ENCODE data around the gene BTBD17. TPM values are rescaled to one million over a fixed set of nuclear protein-coding genes. Genes with fewer than 3 reads are reported as not detected.

BTBD17 gene
- polyA plus RNA-seq, 3 donors, result not detected

DNA sequence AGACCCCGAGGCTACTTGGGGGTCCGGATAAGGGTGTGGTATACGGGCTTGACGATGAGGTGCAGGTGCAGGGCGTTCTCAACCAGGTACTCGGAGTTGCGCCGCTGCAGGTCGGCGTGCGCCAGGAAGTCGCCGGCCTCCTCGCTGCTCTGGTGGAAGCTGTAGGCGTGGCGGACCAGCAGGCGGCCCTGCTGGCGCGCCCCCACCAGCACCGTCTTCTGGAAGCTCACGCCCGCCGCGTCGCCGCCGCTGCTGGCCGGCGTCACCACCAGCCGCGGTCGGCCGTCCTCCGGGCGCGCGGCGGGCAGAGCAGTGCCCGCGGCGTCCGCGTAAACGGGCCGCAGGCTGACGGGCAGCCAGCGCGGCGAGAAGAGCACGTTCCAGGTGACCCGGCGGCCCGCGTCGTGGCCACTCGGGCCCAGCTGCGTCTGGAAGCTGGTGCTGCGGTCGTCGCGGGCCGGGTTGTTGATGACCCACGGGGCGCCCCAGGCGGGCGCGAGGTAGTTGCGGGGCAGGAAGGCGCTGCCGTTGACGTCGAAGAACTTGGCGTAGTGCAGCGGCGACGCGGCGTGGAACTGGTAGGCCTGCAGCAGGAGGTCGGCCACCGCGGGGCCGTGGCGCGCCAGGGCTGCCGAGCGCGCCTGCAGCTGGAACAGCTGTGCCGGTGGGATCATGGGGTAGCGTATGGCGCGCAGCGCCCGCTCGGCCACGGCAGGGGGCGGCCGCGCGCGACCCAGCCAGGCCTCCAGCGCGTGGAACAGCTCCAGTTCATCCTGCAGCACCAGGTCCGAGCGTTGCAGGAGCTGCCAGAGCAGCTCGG is 4.8 kb downstream of the BTBD17 start:
- Mint-ChIP-seq H3K27me3 (ENCODE audit: low read depth in 3 of 3) (peaks cover 64 to 94% (median 82%) of the 10 kb centered on the region in 3 donors), H3K36me3 (peaks cover 0 to 4% of the 10 kb centered on the region in 2 donors), H3K9me3 (peaks cover 0 to 10% (median 3%) of the 10 kb centered on the region in 7 donors), H3K4me1 (peaks cover 11% of the 10 kb centered on the region), H3K4me3 (peak overlapping the region in 1 of 2 donors; percentile 72), H3K27ac (no peak overlapping the region)
- no peaks in the 10 kb centered on the region for H3K79me2 ChIP-seq (ENCODE audit: insufficient read depth, low read length)
- no peak overlapping the region for H3K4me3 ChIP-seq (replicated peaks in 1 of 3; ENCODE audit: low read depth in 2 of 3, low read length in 3 of 3)
- no peak overlapping the region for H2AFZ ChIP-seq (ENCODE audit: insufficient read depth, low read depth, low read length, poor library complexity, severe bottlenecking)
- intact Hi-C loops (cut with micrococcal nuclease), result loop anchor here in 1 of 2 donors (10.0 kb wide), 1 partner anchor 52 kb away; no protein-coding TSS in a partner anchor
- H3K4me2 ChIP-seq (replicated peaks; ENCODE audit: extremely low read depth, low read length, poor library complexity, severe bottlenecking), result peak overlapping the region; percentile 47
- TF ChIP-seq, protein P1, sequence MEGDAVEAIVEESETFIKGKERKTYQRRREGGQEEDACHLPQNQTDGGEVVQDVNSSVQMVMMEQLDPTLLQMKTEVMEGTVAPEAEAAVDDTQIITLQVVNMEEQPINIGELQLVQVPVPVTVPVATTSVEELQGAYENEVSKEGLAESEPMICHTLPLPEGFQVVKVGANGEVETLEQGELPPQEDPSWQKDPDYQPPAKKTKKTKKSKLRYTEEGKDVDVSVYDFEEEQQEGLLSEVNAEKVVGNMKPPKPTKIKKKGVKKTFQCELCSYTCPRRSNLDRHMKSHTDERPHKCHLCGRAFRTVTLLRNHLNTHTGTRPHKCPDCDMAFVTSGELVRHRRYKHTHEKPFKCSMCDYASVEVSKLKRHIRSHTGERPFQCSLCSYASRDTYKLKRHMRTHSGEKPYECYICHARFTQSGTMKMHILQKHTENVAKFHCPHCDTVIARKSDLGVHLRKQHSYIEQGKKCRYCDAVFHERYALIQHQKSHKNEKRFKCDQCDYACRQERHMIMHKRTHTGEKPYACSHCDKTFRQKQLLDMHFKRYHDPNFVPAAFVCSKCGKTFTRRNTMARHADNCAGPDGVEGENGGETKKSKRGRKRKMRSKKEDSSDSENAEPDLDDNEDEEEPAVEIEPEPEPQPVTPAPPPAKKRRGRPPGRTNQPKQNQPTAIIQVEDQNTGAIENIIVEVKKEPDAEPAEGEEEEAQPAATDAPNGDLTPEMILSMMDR (IDR thresholded peaks at IDR 0.05), result peak; percentile 15
- H3K27ac ChIP-seq (ENCODE audit: low read depth in 1 of 2, low read length in 2 of 2), result no peak overlapping the region
- 2% methylated on average over 104 of the region's 105 CpGs for WGBS (ENCODE audit: insufficient coverage)
- H3K27me3 ChIP-seq (ENCODE audit: control insufficient read depth in 2 of 2, insufficient read depth in 2 of 2, low read length in 2 of 2), result peaks cover 34 to 82% of the 10 kb centered on the region in 2 donors
- peaks cover 0 to 18% of the 10 kb centered on the region in 2 donors for H3K4me1 ChIP-seq (ENCODE audit: control insufficient read depth in 1 of 2, insufficient read depth in 2 of 2, low read length in 2 of 2)
- no peaks in the 10 kb centered on the region for H3K36me3 ChIP-seq (replicated peaks in 1 of 2; ENCODE audit: control insufficient read depth in 1 of 2, insufficient read depth in 2 of 2, low read length in 2 of 2)
- peaks cover 0 to 22% of the 10 kb centered on the region in 2 donors for H3K9me3 ChIP-seq (replicated peaks in 1 of 2; ENCODE audit: control insufficient read depth in 1 of 2, insufficient read depth in 1 of 2, low read length in 2 of 2)
- DNase-seq, result no peak
- H3K9ac ChIP-seq (ENCODE audit: insufficient read depth, low read length, poor library complexity, severe bottlenecking), result no peak overlapping the region
- no peaks in the 10 kb centered on the region for H4K20me1 ChIP-seq (ENCODE audit: insufficient read depth, low read length)

DNA sequence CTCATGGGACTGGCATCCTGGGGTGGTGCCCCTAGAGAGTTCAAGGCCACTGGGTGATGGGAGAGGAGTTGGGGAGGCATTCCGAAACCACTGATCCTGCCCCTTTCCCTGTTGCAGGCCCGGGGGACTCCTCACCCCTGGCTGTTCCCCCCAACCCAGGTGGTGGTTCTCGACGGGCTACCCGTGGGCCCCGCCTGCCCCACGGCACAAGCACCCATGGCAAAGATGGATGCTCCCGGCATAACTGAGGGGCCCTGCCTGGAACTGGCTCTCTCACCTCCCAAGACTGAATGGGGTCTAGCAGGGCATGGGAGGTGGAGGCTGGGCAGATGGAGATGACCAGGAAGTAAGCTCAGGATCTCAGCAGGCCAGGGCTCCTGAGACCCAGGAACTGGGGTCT is 6.6 kb downstream of the BTBD17 start:
- Mint-ChIP-seq H3K9me3 (peaks cover 0 to 10% (median 3%) of the 10 kb centered on the region in 7 donors), H3K4me1 (peaks cover 11% of the 10 kb centered on the region), H3K4me3 (peak overlapping the region in 1 of 2 donors; percentile 72), H3K27me3 (ENCODE audit: low read depth in 3 of 3) (peaks cover 74 to 98% (median 87%) of the 10 kb centered on the region in 3 donors), H3K36me3 (peaks cover 0 to 4% of the 10 kb centered on the region in 2 donors), H3K27ac (peak overlapping the region in 2 of 7 donors; percentile 24 to 33)
- no peaks in the 10 kb centered on the region for H4K20me1 ChIP-seq (ENCODE audit: insufficient read depth, low read length)
- peaks cover 37 to 84% of the 10 kb centered on the region in 2 donors for H3K27me3 ChIP-seq (ENCODE audit: control insufficient read depth in 2 of 2, insufficient read depth in 2 of 2, low read length in 2 of 2)
- H3K4me2 ChIP-seq (replicated peaks; ENCODE audit: extremely low read depth, low read length, poor library complexity, severe bottlenecking), result no peak overlapping the region
- no peak for DNase-seq
- WGBS (ENCODE audit: insufficient coverage), result 85% methylated on average over 4 of the region's 8 CpGs
- H3K9me3 ChIP-seq (replicated peaks in 1 of 2; ENCODE audit: control insufficient read depth in 1 of 2, insufficient read depth in 1 of 2, low read length in 2 of 2), result peaks cover 0 to 22% of the 10 kb centered on the region in 2 donors
- TF ChIP-seq, protein P1 (IDR thresholded peaks at IDR 0.05), result no peak
- peaks cover 0 to 18% of the 10 kb centered on the region in 2 donors for H3K4me1 ChIP-seq (ENCODE audit: control insufficient read depth in 1 of 2, insufficient read depth in 2 of 2, low read length in 2 of 2)
- no peak overlapping the region for H3K4me3 ChIP-seq (replicated peaks in 1 of 3; ENCODE audit: low read depth in 2 of 3, low read length in 3 of 3)
- H3K27ac ChIP-seq (ENCODE audit: low read depth in 1 of 2, low read length in 2 of 2), result no peak overlapping the region
- no peaks in the 10 kb centered on the region for H3K79me2 ChIP-seq (ENCODE audit: insufficient read depth, low read length)
- H3K36me3 ChIP-seq (replicated peaks in 1 of 2; ENCODE audit: control insufficient read depth in 1 of 2, insufficient read depth in 2 of 2, low read length in 2 of 2), result no peaks in the 10 kb centered on the region
- H3K9ac ChIP-seq (ENCODE audit: insufficient read depth, low read length, poor library complexity, severe bottlenecking), result no peak overlapping the region
- H2AFZ ChIP-seq (ENCODE audit: insufficient read depth, low read depth, low read length, poor library complexity, severe bottlenecking), result no peak overlapping the region
- intact Hi-C loops (cut with micrococcal nuclease), result loop anchor here in 1 of 2 donors (10.0 kb wide), 1 partner anchor 50 kb away; no protein-coding TSS in a partner anchor

Measured in CD14-positive monocyte (primary cell).